Stimulated activated CD4-positive, alpha-beta T cell treated with anti-CD3 and anti-CD28 coated beads, Interleukin-12 subunit alpha, Interleukin-12 subunit beta, amount 100 ng/mL, for 4 hours (primary cell): ENCODE measurements around the gene SPEM3.
"Not testable (repeated sequence)": the region's sequence is repeated elsewhere in the genome, so short reads cannot be mapped to it uniquely, and the experiment has no call there.

Experiments
- DNase-seq: peaks from one replicate; pipeline ENCODE4 v3.0.0-alpha.2; 2020

The SPEM3 gene

DNA sequence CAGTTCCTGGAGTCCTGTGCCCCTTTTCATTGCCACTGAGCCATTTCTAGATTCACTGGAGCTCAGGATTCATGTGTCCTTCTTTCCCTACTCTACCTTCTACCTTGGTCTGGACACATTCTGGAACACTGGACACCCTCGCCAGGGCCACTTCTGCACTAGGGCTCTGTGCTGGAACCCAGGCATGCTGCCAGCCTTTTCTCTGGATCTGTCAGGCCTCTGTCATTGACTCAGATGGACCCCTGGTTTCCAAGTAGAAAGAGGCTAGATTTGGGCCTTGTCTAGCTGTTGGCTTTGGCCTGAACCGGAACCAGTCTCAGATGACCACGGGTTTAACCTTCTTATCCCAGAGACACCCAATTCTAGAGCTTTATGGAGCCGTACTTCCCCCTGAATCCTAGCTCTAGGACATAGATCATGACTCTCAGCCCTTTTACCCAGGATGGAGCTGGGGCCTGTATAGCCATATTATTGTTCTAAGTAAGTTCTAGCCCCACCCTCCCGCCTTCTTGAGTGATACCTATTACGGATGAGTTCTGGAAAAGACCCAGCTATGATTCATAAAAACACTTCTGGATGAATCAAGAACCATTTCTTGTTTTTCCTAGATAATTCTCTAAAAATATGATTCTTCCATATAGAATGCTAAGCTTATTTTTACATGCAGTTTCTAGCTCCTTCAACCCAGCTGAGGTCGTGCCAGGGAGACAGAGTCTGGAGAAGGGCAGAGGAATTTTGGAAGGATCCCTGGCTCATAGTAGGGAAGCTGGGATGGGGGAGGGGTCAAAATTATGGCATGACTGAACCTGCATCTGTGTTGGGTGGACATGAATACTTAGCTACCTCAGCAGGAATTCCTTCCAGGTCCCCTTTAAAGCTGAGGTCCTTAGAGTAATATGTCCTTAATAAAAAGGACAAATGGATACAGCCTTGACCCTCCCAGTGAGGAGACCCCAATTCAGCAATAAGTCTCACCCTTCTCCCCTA is 15.1 kb downstream of the SPEM3 start:
- DNase-seq: no peak

- DNase-seq: no peak
These were observed 16.3 kb downstream of the SPEM3 start, which contains the start of gene CHRNB1 for GRCh38 chr17:7444682-7445618. Gene CHRNB1, plus strand, starts transcription at chr17:7445061. Its CDS starts 67 bp downstream, at chr17:7445128.

DNA sequence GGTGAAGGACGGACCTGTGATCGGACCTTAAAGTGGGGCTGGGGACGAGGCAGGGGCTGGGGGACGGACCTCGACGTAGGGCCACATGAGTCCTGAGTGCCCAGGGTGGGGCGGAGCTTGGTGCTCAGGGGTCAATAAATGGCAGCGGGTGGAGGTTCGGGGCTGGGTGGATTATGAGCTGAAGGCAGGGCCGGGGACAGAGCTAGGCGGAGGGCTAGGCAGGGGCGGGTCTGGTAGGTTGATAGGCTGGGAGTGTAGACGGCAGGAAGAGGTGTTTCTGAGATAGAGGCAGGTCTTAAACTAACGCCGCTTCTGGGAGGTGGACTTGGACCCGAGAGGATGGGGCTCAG is 16.9 kb downstream of the SPEM3 start:
- no peak for DNase-seq

- DNase-seq: no peak
These were observed 19.8 kb downstream of the SPEM3 start for GRCh38 chr17:7448461-7448860.

DNA sequence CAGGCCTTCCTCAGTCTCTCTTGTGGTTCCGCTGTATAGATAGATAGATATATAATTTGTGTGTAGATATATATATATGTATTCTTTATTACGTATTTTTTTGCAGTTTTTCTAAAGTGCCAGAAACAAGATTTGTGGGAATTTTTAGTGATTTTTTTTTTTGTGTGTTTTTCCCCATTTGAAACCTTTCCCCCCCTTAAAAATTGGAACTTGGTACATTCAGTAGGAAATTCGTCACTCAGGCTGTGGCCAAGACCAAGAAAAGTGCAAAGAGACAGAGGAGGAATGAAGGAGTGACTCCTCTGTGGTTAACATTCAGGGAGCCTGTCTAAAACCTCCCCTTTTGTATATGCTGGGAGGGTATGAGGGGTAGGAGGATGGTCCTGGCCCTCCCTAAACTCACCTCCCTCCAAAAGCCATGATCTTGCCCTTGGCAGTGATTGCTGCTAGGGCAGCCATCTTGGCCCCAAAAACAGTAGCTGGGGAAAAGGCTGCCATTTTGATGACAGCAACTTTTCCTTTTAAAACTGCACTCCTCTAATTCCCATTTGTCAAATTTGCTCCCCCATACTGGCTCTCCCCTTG is 31.4 kb downstream of the SPEM3 start:
- no peak for DNase-seq

DNA sequence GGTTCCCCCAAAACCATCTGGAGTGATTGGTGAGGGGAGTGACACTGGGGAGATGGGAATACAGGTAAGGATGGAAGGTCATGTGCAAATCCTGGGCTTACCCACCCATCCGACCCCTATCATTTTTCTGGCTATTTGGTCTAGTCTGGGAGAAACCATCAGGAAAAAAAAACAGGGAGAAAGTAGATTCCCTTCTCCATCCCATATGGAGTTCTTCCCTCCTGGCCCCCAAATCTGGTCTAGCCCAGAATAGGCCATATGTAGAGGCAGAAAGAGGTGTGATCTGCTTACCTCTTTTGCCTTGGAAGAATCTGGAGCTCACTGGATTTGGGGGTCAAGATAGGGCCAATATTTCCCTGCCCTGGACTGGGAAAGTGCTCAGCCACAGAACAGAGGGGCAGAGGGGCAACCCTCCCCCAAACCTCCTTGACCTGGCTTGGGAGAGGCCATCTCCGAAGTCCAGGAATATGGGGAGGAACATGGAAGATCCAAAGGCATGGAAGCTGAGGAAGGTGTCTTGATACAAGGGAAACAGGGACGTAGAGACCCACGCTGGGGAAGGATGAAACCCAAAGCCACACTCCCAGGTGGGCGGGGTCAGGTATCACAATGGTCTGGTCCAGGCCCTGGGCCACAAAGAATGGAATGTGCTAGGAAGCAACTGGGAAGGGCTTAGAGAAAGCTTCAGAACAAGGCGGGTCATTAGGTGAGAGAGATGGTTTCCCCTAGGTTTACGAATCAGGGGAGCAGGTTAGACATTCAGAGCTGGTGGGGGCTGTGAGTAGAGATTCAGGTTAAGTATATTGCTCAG is 32.4 kb downstream of the SPEM3 start:
- no peak for DNase-seq

GRCh38 chr17:7462474-7463371 is 34.1 kb downstream of the SPEM3 start:
- DNase-seq: no peak

DNA sequence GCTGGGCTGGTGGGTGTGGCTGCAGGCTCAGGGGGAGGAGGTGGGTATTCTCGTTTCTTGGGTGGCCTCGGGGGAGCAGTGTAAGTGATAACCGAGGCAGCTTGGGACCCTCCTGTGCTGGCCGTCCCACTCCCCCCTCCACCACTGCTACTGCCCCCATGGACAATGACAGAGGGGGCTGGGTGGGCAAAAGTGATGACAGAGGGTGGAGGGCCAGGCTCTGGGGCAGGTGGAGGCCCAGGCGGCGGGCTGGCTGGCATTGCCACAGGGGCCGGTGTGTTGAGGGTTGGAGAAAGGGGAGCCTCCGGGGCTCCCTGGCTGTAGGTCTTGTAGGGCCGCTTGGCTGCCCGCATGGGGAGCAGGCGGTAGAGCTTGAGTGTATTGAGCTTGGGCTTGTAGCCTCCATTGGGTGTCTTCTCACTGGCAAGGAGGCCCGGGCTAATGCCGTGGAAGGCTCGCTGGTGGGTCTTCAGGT is 34.8 kb downstream of the SPEM3 start:
- DNase-seq: no peak

DNA sequence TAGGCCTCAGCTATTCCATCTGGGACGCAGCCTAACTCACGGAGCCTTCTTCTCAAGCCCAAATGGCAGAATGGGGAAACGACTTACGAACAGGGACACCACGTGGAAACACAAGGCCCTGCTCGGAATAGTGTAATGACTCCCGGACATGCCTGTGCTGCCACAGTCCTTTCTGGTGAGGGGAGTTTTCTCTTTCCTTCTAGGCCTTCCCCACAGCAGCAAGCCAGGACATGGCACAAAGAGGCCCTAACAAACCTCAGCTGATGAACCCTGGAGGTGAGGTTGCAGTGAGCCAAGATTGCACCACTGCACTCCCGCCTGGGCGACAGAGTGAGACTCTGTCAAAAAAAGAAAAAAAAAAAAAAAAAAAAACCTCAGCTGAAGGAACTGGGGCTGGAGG is 35.4 kb downstream of the SPEM3 start:
- DNase-seq: no peak

DNA sequence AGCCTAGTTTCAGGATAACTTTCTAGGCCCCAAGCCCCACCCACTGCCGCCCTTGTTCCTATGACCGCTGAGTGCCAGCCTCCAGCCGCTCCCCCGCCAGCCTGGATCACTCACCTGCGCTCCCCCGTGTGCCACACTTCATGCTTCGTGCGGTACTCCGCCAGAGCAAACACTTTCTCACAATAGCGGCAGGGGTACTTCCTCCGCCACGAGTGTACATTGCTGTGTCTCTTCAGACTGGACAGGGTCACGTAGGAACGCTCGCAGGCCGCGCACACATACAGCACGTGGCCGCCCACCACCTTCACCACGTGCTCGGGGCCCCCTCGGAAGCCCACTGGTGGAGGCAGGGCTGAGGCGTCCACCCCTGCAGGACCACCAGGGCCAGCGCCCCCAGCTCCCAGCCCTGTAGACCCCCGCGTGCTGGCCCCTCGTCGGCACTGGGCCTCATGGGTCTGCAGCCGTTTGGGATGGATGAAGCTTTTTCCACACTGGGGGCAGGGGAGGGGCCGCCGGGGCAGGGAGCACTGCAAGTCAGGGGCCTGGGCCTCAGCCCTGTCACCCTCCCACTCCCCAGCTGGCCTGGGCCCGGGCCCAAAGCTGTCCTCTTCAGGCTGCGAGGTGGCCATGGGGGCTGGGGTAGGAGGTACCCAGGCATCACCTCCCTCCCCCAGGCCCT is 37.1 kb downstream of the SPEM3 start:
- DNase-seq: no peak

DNA sequence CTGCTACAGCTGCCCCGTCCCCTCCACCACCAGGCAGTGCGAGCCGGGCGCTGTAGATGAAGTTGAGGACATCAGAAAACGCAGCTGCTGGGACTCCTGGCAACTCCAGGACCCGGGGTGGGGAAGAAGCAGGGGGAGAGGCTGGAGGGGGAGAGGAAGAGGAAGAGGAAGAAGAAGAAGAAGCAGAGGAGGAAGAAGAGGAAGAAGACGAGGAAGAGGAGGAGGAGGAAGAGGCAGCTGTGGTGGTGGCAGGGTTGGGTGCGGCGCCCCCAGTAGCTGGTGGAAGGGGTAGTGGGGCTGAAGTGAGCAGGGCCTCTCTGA is 37.6 kb downstream of the SPEM3 start:
- DNase-seq: no peak

GRCh38 chr17:7466639-7467341 is 38.1 kb downstream of the SPEM3 start:
- no peak for DNase-seq

DNA sequence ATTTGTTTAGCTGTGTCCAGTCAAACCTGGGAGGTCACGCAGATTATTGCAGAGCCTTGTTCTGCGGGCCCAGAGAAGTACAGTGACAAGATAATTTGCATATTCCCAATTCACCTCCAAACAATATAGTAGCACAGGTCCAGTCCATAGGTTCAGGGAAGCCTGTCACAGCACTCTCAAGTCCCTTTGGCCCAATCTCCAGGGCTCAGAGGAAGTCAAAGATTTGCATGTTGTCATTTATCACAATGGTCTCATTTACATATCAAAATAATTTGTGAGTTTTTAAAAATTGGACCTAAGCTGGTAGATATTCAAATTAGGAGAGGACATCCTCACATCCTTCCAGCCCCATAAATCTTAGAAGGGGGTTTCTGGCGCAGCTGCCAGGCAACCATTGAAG is 38.8 kb downstream of the SPEM3 start:
- no peak for DNase-seq

- DNase-seq: no peak
These were observed 39.6 kb downstream of the SPEM3 start for GRCh38 chr17:7468290-7468689.

GRCh38 chr17:7468804-7469389 is 40.2 kb downstream of the SPEM3 start:
- DNase-seq: no peak

DNA sequence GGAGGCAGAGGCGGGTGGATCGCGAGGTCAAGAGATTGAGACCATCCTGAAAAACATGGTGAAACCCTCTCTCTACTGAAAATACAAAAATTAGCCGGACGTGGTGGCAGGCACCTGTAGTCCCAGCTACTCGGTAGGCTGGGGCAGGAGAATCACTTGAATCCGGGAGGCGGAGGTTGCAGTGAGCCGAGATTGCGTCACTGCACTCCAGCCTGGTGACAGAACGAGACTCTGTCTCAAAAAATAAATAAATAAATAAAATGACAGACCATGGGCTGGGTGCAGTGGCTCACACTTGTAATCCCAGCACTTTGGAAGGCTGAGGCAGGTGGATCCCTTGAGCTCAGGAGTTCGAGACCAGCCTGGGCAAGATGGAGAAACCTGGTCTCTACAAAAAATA is 41.2 kb downstream of the SPEM3 start:
- not testable (repeated sequence) for DNase-seq

- DNase-seq: not testable (repeated sequence)
These were observed 41.9 kb downstream of the SPEM3 start for GRCh38 chr17:7470457-7470973.

- no peak for DNase-seq
These were observed 43.1 kb downstream of the SPEM3 start for GRCh38 chr17:7471729-7472128.

DNA sequence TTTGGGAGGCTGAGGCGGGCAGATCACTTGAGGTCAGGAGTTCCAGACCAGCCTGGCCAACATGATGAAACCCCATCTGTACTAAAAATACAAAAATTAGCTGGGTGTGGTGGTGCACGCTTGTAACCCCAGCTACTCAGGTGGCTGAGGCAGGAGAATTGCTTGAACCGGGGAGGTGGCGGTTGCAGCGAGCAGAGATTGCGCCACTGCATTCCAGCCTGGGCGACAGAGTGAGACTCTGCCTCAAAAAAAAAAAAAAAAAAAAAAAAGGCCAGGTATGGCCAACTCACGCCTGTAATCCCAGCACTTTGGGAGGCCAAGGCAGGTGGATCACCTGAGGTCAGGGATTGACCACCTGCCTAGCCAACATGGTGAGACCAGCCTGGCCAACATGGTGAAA is 46.1 kb downstream of the SPEM3 start:
- not testable (repeated sequence) for DNase-seq
